Hepatocyte (in vitro differentiated cells): ENCODE results near the gene PLXNB2.

Source experiments
- CTCF ChIP-seq: fragments of 200-600 bp; sonication (generic); IDR thresholded peaks from 2 replicates; pipeline ENCODE4 v1.5.1; 2016; ENCODE audit warnings: antibody characterized with exemption, mild to moderate bottlenecking; ENCODE audit not compliant: poor library complexity
- EZH2 ChIP-seq: fragments of 200-600 bp; sonication (generic); IDR thresholded peaks from 2 replicates; pipeline ENCODE4 v1.6.1; 2016; ENCODE audit warnings: antibody characterized with exemption, mild to moderate bottlenecking, borderline replicate concordance
- EZH2phosphoT487 ChIP-seq: fragments of 200-600 bp; sonication (generic); IDR thresholded peaks from one replicate; pipeline ENCODE4 v1.6.1; 2018; ENCODE audit warnings: antibody characterized with exemption, mild to moderate bottlenecking, low read depth, moderate library complexity; ENCODE audit not compliant: unreplicated experiment, severe bottlenecking

- TF ChIP-seq CTCF, result no peak
- TF ChIP-seq EZH2phosphoT487, result no peak
- TF ChIP-seq EZH2, result no peak
These were observed 37.3 kb downstream of the PLXNB2 start, which contains the start of gene MAPK11 for GRCh38 chr22:50269970-50270665.
